ENCODE measurements around the gene AGPS. TPM values are rescaled to one million over a fixed set of nuclear protein-coding genes. Genes with fewer than 3 reads are reported as not detected.

Gene AGPS
- total RNA-seq, 1 experiment from 2014 or later: 54.0 TPM

- Histone ChIP-seq H3K9me2 (replicated peaks; ENCODE audit: insufficient read depth, low read length) (no peaks in the 10 kb centered on the region), H3K27ac (ENCODE audit: low read length) (no peak overlapping the region), H3K9me3 (ENCODE audit: low read length) (no peaks in the 10 kb centered on the region), H3K4me2 (ENCODE audit: low read depth, low read length, poor library complexity, severe bottlenecking) (no peak overlapping the region), H3K36me3 (ENCODE audit: insufficient read depth, low read length) (peaks cover 2% of the 10 kb centered on the region; the same call in 1 of the 2 replicates), H3K4me3 (ENCODE audit: low read length) (no peak overlapping the region), H2AFZ (ENCODE audit: low read length) (no peak overlapping the region), H3K27me3 (ENCODE audit: low read length) (no peaks in the 10 kb centered on the region), H3K4me1 (ENCODE audit: low read length) (peaks cover 20% of the 10 kb centered on the region), H4K20me1 (ENCODE audit: insufficient read depth, low read depth, low read length) (peaks cover 8% of the 10 kb centered on the region), H3K9ac (ENCODE audit: low read length) (no peak overlapping the region), H3K79me2 (ENCODE audit: low read length) (peaks cover 100% of the 10 kb centered on the region)
- DNase-seq: no peak
Measured at GRCh38 chr2:177399376-177399775, 6.8 kb downstream of the AGPS start.

GRCh38 chr2:177400337-177400923, 7.9 kb downstream of the AGPS start:
- no peak overlapping the region for H2AFZ ChIP-seq (ENCODE audit: low read length)
- H3K4me2 ChIP-seq (ENCODE audit: low read depth, low read length, poor library complexity, severe bottlenecking): no peak overlapping the region
- no peaks in the 10 kb centered on the region for H3K27me3 ChIP-seq (ENCODE audit: low read length)
- peaks cover 100% of the 10 kb centered on the region for H3K79me2 ChIP-seq (ENCODE audit: low read length)
- H3K9ac ChIP-seq (ENCODE audit: low read length): no peak overlapping the region
- peaks cover 8% of the 10 kb centered on the region; the same call in 1 of the 2 replicates for H4K20me1 ChIP-seq (ENCODE audit: insufficient read depth, low read depth, low read length)
- peaks cover 2% of the 10 kb centered on the region; the same call in 1 of the 2 replicates for H3K36me3 ChIP-seq (ENCODE audit: insufficient read depth, low read length)
- H3K4me3 ChIP-seq (ENCODE audit: low read length): no peak overlapping the region
- H3K4me1 ChIP-seq (ENCODE audit: low read length): peaks cover 9% of the 10 kb centered on the region
- no peaks in the 10 kb centered on the region for H3K9me3 ChIP-seq (ENCODE audit: low read length)
- H3K9me2 ChIP-seq (replicated peaks; ENCODE audit: insufficient read depth, low read length): no peaks in the 10 kb centered on the region
- no peak overlapping the region for H3K27ac ChIP-seq (ENCODE audit: low read length)
- no peak for DNase-seq

- no peak overlapping the region for H3K9ac ChIP-seq (ENCODE audit: low read length)
- peaks cover 6% of the 10 kb centered on the region; the same call in 1 of the 2 replicates for H3K4me1 ChIP-seq (ENCODE audit: low read length)
- no peaks in the 10 kb centered on the region for H3K27me3 ChIP-seq (ENCODE audit: low read length)
- H3K9me2 ChIP-seq (replicated peaks; ENCODE audit: insufficient read depth, low read length): no peaks in the 10 kb centered on the region
- H3K4me3 ChIP-seq (ENCODE audit: low read length): no peak overlapping the region
- peaks cover 100% of the 10 kb centered on the region for H3K79me2 ChIP-seq (ENCODE audit: low read length)
- H3K36me3 ChIP-seq (ENCODE audit: insufficient read depth, low read length): no peaks in the 10 kb centered on the region
- no peaks in the 10 kb centered on the region for H3K9me3 ChIP-seq (ENCODE audit: low read length)
- no peak overlapping the region for H2AFZ ChIP-seq (ENCODE audit: low read length)
- peaks cover 8% of the 10 kb centered on the region; the same call in 1 of the 2 replicates for H4K20me1 ChIP-seq (ENCODE audit: insufficient read depth, low read depth, low read length)
- no peak for DNase-seq
- no peak overlapping the region for H3K4me2 ChIP-seq (ENCODE audit: low read depth, low read length, poor library complexity, severe bottlenecking)
- no peak overlapping the region for H3K27ac ChIP-seq (ENCODE audit: low read length)
Measured at GRCh38 chr2:177402096-177402495, 9.5 kb downstream of the AGPS start.

- Histone ChIP-seq H3K9me2 (replicated peaks; ENCODE audit: insufficient read depth, low read length) (no peaks in the 10 kb centered on the region), H2AFZ (ENCODE audit: low read length) (no peak overlapping the region), H3K4me1 (ENCODE audit: low read length) (peaks cover 3% of the 10 kb centered on the region; the same call in 1 of the 2 replicates), H3K27me3 (ENCODE audit: low read length) (no peaks in the 10 kb centered on the region), H4K20me1 (ENCODE audit: insufficient read depth, low read depth, low read length) (0 out of 2 replicates have a peak, but pooled peaks cover 4% of the 10 kb centered on the region), H3K79me2 (ENCODE audit: low read length) (peaks cover 100% of the 10 kb centered on the region), H3K27ac (ENCODE audit: low read length) (no peak overlapping the region), H3K9ac (ENCODE audit: low read length) (no peak overlapping the region), H3K9me3 (ENCODE audit: low read length) (0 out of 2 replicates have a peak, but pooled peaks cover 5% of the 10 kb centered on the region), H3K4me3 (ENCODE audit: low read length) (no peak overlapping the region), H3K36me3 (ENCODE audit: insufficient read depth, low read length) (peaks cover 4% of the 10 kb centered on the region; the same call in 1 of the 2 replicates), H3K4me2 (ENCODE audit: low read depth, low read length, poor library complexity, severe bottlenecking) (no peak overlapping the region)
- no peak for DNase-seq
Measured at GRCh38 chr2:177403838-177404237, 11.3 kb downstream of the AGPS start.

- H3K4me3 ChIP-seq (ENCODE audit: low read length): no peak overlapping the region
- peaks cover under 1% of the 10 kb centered on the region; the same call in 1 of the 2 replicates for H3K4me1 ChIP-seq (ENCODE audit: low read length)
- H4K20me1 ChIP-seq (ENCODE audit: insufficient read depth, low read depth, low read length): 0 out of 2 replicates have a peak, but pooled peaks cover 4% of the 10 kb centered on the region
- H3K9ac ChIP-seq (ENCODE audit: low read length): no peak overlapping the region
- H3K4me2 ChIP-seq (ENCODE audit: low read depth, low read length, poor library complexity, severe bottlenecking): no peak overlapping the region
- no peaks in the 10 kb centered on the region for H3K27me3 ChIP-seq (ENCODE audit: low read length)
- no peaks in the 10 kb centered on the region for H3K9me2 ChIP-seq (replicated peaks; ENCODE audit: insufficient read depth, low read length)
- H3K79me2 ChIP-seq (ENCODE audit: low read length): peaks cover 100% of the 10 kb centered on the region
- DNase-seq: no peak
- H2AFZ ChIP-seq (ENCODE audit: low read length): no peak overlapping the region
- no peak overlapping the region for H3K27ac ChIP-seq (ENCODE audit: low read length)
- H3K36me3 ChIP-seq (ENCODE audit: insufficient read depth, low read length): peaks cover 5% of the 10 kb centered on the region; the same call in 1 of the 2 replicates
- 0 out of 2 replicates have a peak, but pooled peaks cover 5% of the 10 kb centered on the region for H3K9me3 ChIP-seq (ENCODE audit: low read length)
Measured at GRCh38 chr2:177404243-177404642, 11.7 kb downstream of the AGPS start.

- H2AFZ ChIP-seq (ENCODE audit: low read length): no peak overlapping the region
- peaks cover 100% of the 10 kb centered on the region for H3K79me2 ChIP-seq (ENCODE audit: low read length)
- no peak overlapping the region for H3K4me3 ChIP-seq (ENCODE audit: low read length)
- H4K20me1 ChIP-seq (ENCODE audit: insufficient read depth, low read depth, low read length): 0 out of 2 replicates have a peak, but pooled peaks cover 4% of the 10 kb centered on the region
- H3K4me1 ChIP-seq (ENCODE audit: low read length): no peaks in the 10 kb centered on the region
- 0 out of 2 replicates have a peak, but pooled peaks cover 5% of the 10 kb centered on the region for H3K9me3 ChIP-seq (ENCODE audit: low read length)
- no peak for DNase-seq
- H3K36me3 ChIP-seq (ENCODE audit: insufficient read depth, low read length): peaks cover 5% of the 10 kb centered on the region; the same call in 1 of the 2 replicates
- H3K9me2 ChIP-seq (replicated peaks; ENCODE audit: insufficient read depth, low read length): no peaks in the 10 kb centered on the region
- no peak overlapping the region for H3K9ac ChIP-seq (ENCODE audit: low read length)
- no peak overlapping the region for H3K27ac ChIP-seq (ENCODE audit: low read length)
- no peak overlapping the region for H3K4me2 ChIP-seq (ENCODE audit: low read depth, low read length, poor library complexity, severe bottlenecking)
- no peaks in the 10 kb centered on the region for H3K27me3 ChIP-seq (ENCODE audit: low read length)
Measured at GRCh38 chr2:177405029-177405692, 12.6 kb downstream of the AGPS start.

- Histone ChIP-seq H3K36me3 (ENCODE audit: insufficient read depth, low read length) (peaks cover 5% of the 10 kb centered on the region; the same call in 1 of the 2 replicates), H2AFZ (ENCODE audit: low read length) (no peak overlapping the region), H3K79me2 (ENCODE audit: low read length) (peaks cover 100% of the 10 kb centered on the region), H3K4me3 (ENCODE audit: low read length) (no peak overlapping the region), H3K4me1 (ENCODE audit: low read length) (no peaks in the 10 kb centered on the region), H3K27me3 (ENCODE audit: low read length) (no peaks in the 10 kb centered on the region), H3K9me2 (replicated peaks; ENCODE audit: insufficient read depth, low read length) (no peaks in the 10 kb centered on the region), H3K27ac (ENCODE audit: low read length) (no peak overlapping the region), H3K9me3 (ENCODE audit: low read length) (0 out of 2 replicates have a peak, but pooled peaks cover 5% of the 10 kb centered on the region), H3K9ac (ENCODE audit: low read length) (no peak overlapping the region), H4K20me1 (ENCODE audit: insufficient read depth, low read depth, low read length) (no peaks in the 10 kb centered on the region), H3K4me2 (ENCODE audit: low read depth, low read length, poor library complexity, severe bottlenecking) (no peak overlapping the region)
- no peak for DNase-seq
Measured at GRCh38 chr2:177406182-177406581, 13.6 kb downstream of the AGPS start.

- Histone ChIP-seq H3K4me2 (ENCODE audit: low read depth, low read length, poor library complexity, severe bottlenecking) (no peak overlapping the region), H3K9ac (ENCODE audit: low read length) (no peak overlapping the region), H3K4me1 (ENCODE audit: low read length) (no peaks in the 10 kb centered on the region), H3K79me2 (ENCODE audit: low read length) (peaks cover 100% of the 10 kb centered on the region), H3K9me2 (replicated peaks; ENCODE audit: insufficient read depth, low read length) (no peaks in the 10 kb centered on the region), H4K20me1 (ENCODE audit: insufficient read depth, low read depth, low read length) (no peaks in the 10 kb centered on the region), H3K27me3 (ENCODE audit: low read length) (no peaks in the 10 kb centered on the region), H3K27ac (ENCODE audit: low read length) (no peak overlapping the region), H3K9me3 (ENCODE audit: low read length) (0 out of 2 replicates have a peak, but pooled peaks cover 5% of the 10 kb centered on the region), H2AFZ (ENCODE audit: low read length) (no peak overlapping the region), H3K4me3 (ENCODE audit: low read length) (no peak overlapping the region), H3K36me3 (ENCODE audit: insufficient read depth, low read length) (peaks cover 5% of the 10 kb centered on the region; the same call in 1 of the 2 replicates)
- no peak for DNase-seq
Measured at GRCh38 chr2:177407031-177407430, 14.5 kb downstream of the AGPS start.
